T1000 (cell line): ENCODE data around the gene C5orf58.

Source experiments
- DNase-seq: peaks from one replicate; lab custom pipeline; 2025; ENCODE audit warnings: mixed read lengths; lab: John Stamatoyannopoulos, UW

Gene C5orf58, protein sequence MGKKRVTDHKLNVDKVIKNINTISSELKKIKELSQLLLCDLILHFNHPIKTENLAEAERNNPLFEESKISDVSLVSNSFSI

DNA sequence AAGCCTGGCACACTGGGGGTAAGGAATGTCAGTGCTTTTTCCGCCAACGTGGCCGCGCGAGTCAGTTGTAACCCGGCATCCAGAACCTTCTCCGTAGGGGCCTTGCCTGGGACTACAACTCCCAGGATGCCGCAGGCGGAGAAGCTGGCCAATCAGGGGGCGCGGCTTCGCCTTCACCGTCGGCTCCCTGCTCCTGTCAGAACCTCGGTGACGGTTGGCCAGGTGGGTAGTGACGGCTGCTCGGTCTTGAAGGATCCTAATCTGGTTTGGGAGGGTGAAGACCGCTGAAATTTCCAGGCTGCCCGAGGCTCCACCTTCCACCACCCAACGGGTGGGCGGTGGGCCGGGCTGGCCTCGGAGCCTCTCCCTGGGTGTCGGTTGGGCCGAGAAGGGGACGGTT, at the start of gene C5orf58:
C5orf58 (plus strand) TSS at position 200 of the 400 bp plus-strand sequence. CDS start 1,992 bp downstream, outside the sequence.
- no peak for DNase-seq

DNA sequence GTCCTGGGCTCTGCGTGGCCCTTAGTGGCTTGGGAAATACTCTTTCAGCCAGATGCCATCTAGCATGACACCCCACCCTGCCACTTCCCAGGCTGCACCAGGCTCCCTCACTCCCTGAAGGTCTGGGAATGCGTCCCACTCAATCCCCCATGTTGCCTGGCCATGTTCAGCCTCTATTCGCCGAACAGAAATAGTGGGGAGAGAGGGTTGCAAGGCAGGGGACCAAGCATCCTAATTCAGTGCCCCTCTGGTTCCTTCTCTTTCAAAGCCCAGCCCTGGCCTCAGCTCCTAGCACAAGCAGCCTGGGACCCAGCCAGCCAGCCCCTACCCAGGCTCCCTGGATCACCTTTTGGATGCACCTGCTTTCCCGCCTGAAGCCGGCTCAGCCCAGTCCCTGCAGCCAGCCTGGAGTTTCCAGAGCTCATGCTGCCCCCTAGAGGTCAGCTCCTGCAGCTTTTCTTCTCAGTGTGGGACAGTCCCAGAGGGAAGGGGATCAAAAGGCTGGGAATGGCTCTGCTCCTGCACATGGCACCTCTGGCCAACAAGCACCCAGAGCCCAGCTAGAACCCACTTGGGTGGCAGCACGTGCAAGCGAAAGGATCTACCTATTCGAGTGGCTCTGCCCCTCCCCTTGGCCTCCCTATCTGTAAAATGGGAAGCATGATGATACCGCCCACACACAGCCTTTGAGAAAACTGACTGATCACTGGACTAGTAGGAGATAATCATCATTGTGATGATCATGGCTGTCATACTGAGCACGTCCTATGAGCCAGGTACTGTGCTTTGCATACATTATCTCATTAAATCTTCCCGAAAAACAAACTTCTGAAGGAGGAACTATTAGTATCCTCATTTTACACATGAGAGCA, 48.7 kb upstream of the C5orf58 start:
- DNase-seq: peak; percentile 30

DNA sequence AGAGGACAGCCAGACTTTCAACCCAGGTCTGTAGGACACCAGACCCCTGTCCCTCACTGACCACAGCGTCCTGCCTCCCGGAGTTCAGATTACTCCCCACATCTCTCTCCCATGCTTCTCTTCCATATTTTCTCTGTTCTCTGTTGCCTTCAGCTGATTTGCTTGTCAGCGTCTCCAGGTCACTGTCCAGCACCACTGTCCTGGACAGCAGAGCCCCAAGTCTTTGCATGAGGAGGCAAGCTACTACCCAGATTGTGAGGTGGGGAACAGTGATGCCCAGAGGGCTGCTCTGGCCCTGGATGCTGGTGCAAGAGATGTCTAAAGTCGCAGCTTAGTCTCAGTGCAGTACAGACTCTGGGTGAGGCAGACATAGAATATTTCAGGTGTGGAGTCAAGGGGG, 48.0 kb upstream of the C5orf58 start:
- DNase-seq: no peak

DNA sequence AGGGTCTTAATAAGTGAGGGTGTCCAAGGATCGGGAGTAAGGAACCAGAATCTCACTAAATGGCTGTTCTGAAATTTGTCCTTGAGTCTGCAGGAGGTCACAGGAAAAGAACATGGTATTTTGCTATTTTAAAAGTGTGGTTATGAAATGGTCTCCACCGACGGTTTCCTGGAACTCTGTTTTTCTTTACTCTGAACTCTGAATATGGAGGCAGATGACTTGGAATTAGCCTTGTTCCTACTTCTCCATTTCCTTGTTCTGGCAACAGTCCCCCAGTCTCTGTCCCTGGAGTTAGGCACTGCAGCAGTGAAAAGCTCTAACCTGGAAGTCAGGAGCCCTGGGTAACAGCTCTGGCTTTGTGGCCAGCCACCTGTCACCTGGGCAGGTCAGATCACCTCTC, 46.6 kb upstream of the C5orf58 start:
- DNase-seq: no peak

DNA sequence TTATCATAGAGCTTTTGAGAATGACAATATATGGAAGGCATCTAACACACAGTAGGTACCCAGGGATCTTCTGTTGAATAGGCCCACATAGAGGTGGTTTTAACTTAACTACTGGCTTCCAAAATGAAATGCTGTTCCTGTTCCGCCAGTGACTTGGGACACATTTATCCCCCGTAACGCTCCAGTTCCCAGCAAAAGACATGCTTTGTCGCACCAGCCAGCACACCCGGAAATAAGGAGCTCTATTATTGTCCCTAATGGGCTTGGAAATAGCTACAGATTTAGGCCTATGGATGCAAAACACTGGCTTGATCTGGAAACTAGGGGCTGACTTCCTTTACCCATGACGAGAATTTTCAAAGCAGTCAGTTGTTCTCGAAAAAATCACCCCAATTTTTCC, 45.9 kb upstream of the C5orf58 start:
- no peak for DNase-seq

DNA sequence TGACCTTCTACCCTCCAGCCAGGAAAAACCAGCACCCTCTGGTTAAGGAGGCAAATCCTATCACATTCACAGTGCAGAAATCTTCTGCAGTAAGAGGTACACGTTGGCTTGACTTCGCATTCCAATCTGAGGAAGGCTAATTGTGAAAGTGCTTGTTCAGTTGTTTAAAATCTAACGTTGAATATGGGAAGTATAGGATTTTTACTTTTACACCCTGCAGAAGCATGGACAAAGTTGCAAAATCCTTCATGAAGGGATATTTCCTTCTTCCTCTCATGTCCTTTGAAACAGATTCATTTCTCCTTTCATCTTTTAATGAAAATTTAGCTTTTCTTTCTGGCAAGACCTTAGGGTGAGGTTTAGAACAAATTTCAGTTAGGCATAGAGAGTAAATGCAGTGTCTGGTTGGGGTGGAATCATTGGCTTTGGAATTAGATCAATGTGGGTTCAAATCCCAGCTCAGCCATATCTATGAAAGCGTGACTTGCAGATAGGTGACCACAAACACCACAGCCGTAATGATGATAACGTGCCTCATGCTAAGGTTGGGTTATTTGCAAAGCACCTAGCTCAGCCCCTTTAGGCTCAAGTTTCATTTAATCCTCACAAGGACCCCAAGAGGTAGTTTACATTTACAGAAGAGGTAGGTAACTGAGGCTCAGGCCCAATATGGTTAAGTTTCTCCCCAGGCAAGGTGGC, 42.2 kb upstream of the C5orf58 start:
- no peak for DNase-seq

DNA sequence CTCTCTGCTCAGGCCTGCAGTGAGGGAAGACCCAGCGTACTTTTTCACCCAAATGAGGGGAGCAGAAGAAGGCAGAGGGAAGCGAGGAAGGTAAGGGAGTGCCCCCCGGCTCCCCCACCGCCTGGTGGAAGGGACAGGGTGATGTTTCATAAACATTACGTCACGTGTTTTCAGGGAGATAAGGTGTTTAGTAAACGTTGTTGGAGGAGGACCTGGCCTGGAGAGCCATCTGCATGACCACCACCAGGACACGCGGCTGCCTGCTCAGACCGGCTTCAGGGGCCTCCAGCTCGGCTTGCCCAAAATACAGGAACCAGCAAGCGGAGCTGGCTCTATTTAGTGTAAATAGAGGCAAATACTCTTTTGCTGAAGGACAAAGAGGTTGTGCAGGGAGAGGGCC, 40.0 kb upstream of the C5orf58 start:
- DNase-seq: no peak

DNA sequence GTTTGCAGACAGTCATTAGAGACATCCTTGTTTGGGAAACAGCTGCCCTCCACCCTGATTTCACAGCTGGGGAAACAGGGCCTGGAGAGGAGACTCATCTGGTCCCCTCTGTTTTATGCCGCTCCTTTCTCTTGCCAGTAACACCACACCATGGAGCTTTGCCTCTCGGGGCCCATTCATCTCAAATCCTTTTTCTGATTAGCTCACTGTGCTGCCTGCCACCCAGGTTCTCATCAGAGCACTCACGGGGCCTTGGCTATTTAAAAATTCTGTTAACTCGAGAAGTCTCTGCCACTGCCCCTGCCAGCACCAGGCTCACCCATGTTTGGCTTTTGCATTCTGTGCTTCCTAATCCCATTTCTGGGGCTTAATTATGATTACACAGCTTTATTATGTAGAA, 36.8 kb upstream of the C5orf58 start:
- no peak for DNase-seq

DNA sequence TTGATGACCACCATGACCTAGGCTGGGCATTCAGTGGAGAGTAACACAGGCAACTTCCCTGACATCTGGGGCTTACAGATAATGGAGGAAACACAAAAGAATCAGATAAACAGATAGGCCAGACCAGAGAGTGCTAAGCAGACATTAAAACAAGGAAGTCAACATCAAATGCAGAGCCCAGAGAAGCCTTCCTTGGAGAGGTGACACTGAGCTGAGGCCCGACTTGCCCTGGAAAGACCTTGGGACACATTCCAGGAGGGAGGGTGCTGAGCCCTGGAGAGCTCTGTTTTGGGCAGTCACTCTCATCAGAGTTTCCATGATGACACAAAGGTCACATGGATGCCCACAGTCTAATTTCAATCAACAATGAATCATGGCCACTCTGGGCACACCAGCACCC, 31.9 kb upstream of the C5orf58 start:
- no peak for DNase-seq

DNA sequence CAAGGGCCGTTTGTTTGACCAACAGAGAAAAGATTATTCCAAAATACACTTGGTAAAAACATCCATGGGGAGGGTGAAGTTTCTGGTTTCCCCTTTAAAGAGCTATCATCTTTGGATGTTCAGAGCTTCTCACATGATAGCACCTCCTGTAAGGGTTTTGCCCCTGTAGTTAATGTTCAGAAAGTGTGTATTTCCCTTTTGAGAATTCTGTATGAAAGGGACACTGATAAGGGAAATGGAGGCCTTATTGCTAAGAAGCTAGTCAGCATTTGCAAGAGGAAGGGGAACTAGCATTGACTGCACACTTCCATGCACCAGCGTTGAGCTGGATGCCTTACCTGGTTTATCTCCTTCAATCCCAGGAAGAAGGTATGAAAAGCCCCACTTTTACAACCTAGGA, 31.5 kb upstream of the C5orf58 start:
- DNase-seq: no peak

DNA sequence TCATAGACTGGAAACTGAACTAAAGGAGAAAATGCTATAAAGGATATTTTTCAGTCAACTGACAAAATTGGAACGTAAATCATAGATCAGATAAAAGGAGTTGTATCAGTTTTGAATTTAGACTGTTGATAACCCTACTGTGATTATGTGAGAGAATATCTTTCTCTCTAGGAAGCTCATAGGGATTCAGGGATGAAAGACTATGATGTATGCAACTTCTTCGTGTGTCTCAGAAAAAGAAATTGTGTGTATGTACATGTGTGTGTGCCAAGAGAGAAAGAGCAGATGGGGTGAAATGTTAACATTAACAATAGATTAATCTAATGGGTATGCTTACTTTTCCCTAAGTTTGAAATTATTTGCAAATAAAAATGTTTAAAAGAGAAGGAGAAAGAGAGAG, 30.7 kb upstream of the C5orf58 start:
- DNase-seq: no peak

DNA sequence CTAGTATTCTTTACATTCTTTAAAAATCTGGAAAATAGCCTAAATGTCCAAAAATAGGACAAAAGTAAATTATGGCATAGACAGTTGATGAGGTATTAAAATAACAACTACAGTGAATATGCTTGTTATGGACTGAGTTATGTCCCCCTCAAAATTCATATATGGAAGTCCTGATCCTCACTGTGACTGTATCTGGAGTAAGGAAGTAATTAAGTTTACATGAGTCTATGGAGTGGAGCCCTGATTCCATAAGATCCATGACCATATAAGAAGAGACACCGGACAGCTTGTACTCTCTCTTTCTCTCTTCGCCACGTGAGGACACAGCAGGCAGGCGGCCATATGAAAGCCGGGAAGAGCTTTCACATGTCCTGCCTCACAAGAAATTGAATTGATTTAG, 28.6 kb upstream of the C5orf58 start:
- no peak for DNase-seq

DNA sequence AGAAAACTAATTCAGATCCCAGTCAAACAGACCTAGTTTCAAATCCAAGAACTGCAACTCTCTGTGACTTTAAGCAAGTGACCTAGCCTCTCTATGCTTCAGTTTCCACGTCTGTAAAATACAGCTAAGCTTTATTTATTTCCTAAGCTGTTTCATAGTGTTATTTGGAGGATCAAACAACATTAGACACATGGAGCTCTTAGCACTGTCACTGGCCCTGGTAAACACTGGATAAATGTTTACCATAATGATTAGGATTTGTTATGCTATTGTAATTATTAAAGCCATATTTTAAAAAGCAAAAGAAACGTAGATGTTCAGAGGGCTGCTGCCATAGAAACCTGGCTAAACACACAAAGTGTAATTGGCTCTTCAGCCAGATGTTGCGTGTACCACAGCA, 26.6 kb upstream of the C5orf58 start:
- no peak for DNase-seq

DNA sequence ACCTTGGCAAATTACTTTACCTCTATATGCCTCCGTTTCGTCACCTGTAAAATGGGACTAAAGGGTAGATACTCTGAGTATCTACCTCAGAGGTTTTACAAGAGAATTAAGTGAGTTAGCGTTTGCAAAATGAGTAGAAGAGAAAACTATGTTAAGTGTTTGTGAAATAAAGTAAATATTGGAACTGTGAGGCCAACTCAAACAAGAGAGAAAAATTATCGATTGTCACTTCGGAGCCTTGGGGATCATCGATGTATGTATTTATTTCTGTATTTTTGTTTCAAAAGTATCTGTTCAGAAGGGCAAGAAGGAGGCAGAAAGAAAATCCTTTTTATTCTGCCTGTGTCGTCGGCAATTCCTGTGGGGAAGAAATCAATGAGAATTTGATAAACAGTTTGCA, 25.8 kb upstream of the C5orf58 start:
- no peak for DNase-seq

DNA sequence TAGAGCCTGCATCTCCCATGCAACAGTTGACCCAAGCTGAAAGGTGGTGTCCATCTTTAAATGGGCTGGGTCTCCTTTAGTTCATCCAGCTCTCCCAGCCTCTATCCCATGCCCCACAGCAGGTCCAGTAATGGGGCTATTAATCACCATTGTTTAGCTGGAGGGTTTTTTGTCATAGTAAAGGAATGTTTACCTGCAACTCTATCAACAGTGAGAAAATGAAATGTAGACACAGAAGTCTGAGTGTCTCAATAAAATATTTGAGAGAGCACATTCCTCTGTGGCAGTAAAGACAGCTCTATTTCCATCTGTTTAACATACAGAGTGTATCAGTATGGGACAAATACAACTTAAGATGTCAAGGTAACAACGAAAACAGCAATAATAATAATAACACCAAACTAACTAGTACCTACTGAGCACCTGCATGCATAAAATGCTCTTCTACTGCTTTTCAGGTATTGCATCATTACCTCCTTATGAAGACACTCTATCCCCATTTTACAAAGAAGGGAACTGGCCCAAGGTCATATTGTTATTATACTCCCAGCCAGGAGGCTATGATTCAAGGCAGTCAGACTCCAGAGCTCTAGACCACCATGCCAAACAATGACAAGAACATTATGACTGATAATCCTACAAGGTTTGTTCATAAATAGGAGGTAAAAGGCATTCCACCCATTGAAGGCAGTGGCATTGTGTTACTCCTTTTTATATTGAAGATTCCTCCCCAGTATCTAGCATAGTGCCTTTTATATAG, 21.0 kb upstream of the C5orf58 start:
- no peak for DNase-seq

DNA sequence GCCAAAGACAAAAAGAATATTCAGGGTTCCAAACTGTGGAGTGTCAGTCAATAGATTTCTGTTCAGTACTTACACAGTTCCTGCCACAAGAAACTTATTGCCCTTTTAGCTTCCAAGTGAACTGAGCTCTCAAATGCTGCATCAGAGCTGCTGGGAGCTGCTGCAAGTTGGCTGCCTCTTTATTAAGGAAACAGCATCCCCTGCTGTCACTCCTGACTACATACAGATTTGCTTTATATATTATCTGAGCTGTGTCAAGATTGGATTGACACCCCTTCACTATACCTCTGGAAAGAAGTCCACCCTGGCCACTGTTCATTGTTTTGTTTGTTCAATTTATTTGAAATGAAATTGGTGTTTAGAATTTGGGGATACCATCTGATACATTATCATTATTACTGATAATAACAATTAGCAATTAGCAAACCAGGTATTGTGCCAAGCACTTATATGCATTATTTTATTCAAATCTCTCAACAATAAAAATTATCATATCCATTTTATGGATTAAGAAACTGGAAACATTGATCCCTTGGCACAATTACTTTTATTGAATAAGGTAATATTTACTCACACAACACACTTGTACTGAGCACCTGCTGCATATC, 16.4 kb upstream of the C5orf58 start:
- DNase-seq: no peak

DNA sequence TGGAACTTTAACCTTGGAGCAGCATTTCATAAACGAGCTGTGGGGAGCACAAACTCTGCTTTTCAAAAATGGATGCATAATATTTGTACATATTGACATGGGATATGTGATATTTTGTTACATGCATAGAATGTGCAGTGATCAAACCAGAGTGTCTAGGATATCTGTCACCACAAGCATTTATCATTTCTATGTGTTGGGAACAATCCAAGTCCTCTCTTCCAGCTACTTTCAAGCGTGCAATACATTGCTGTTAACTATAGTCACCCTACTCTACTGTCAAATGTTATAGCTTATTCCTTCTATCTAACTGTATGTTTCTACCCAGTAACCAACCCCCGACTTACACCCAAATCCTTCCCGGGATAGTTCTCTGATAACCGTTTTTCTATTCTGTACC, 15.0 kb upstream of the C5orf58 start:
- DNase-seq: no peak

DNA sequence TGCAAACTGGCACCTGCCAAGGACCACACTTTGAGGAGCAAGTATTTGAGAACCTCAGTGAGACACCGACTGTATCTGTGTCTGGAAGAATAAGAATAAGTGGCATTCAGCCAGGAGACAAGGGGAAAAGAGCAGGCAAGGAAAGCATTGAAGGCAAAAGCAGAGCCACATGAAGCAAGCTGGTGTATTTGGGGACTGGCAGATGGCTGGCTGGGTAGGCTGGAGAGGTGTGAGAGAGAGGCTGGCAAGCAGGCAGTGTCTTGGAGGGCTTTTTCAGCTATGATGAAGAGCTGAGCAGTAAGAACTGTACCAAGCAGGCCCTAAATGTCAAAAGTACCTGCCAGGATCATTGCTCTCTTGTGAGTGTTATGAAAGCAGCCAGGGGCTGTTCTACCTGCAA, 14.1 kb upstream of the C5orf58 start:
- DNase-seq: no peak

DNA sequence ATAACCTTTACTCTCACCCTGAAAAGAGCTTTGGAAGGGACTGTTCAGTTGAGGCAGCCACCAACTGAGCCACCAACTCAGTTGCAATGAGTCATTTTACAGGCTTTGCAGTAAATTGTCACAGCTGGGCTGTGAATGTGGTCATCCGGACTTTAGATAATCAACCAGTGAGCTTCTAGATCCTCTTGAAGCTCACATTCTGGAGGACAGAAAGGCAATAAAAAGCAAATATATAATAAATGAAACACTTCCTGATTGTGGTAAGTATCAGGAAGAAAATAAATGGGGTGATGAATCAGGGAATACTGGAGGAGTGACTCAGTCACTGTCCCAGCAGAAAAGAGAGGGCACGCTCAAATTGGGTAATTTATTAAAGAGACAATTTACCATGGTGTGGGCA, 13.2 kb upstream of the C5orf58 start:
- DNase-seq: no peak

DNA sequence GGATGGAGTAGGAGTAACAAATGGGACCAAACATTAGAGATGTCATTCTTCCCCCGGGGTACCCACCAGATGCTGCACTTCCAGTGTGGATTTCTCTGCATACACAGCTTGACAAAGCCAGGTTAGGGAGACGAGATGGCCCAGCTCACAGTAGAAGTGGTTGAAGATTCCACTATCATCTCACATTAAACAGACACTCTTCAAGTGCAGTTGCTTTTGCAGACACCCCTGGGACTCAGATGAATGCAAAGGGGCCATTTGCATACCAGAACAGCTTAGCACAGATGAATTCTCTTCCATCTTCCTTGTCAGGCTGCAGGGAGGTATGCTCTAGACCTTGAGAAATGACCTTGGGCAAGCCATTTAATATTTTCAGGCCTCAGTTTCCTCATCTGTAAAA, 12.6 kb upstream of the C5orf58 start:
- no peak for DNase-seq

DNA sequence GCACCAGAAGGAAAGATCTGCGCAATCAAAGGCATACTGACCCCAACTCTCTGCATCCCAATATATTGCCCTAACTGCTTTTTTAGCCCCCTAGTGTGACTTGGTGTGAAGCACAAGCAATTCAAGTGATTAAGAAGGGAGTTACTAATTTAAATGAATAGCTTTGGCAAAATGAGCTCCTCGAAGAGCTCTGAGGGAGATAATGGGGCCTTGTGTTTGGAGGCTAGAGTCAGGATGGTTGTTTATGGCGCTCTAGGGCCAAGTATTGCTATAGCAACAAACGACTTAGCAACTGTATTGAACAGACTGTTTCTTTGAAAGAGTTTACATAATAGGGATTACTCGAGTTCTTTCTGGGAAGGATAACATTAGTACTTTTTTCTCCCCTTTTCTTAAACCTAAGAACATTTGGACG, 11.5 kb upstream of the C5orf58 start:
- no peak for DNase-seq

DNA sequence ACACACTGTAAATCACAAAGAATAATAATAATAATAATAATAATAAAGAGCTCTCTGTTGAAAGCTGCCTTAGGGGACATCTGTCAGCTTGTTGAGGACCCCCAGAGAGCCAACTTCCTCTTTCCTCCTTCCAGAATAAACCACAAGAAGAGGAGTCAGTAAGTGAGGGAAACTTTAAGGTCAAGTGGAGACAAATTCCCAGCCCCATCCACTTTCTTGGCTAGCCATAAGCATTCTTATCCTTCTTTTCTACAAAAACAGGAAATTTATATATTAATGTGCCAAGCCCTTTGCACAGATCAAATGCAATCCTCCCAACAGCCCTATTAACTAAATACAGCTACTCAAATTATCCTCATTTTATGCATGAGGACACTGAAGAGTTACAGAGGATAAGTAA, 9.4 kb upstream of the C5orf58 start:
- DNase-seq: no peak
